Activated T-helper 1 cell treated with anti-CD3 and anti-CD28 coated beads, Interleukin-12 subunit alpha, Interleukin-12 subunit beta, Interleukin-2, Interleukin-4 antibody, amounts not matched to agents 30 ng/mL and 10 ng/mL and 1 ng/mL, durations not matched to agents 14 hours and 24 hours and 36 hours (primary cell): ENCODE measurements around the gene TRMT10B. TPM values are rescaled to one million over a fixed set of nuclear protein-coding genes. Genes with fewer than 3 reads are reported as not detected.
"Not testable (repeated sequence)": the region's sequence is repeated elsewhere in the genome, so short reads cannot be mapped to it uniquely, and the experiment has no call there.

Experiments used
- DNase-seq: peaks from one replicate; pipeline ENCODE4 v3.0.0; 2021; ENCODE audit warnings: low spot score
- H3K27ac Mint-ChIP-seq: one replicate; pipeline ENCODE4 v1.8.0; 2021; ENCODE audit warnings: mild to moderate bottlenecking, mixed read lengths
- H3K27me3 Mint-ChIP-seq: one replicate; pipeline ENCODE4 v1.8.0; 2022; ENCODE audit warnings: mild to moderate bottlenecking, moderate library complexity, mixed read lengths; ENCODE audit not compliant: insufficient read depth
- H3K36me3 Mint-ChIP-seq: one replicate; pipeline ENCODE4 v1.8.0; 2021; ENCODE audit warnings: low read depth, mixed read lengths
- H3K4me1 Mint-ChIP-seq: one replicate; pipeline ENCODE4 v1.8.0; 2021; ENCODE audit warnings: low read depth, mixed read lengths
- H3K4me3 Mint-ChIP-seq: one replicate; pipeline ENCODE4 v1.8.0; 2021; ENCODE audit warnings: mild to moderate bottlenecking, moderate library complexity, mixed read lengths
- H3K9me3 Mint-ChIP-seq: one replicate; pipeline ENCODE4 v1.8.0; 2021; ENCODE audit warnings: mixed read lengths
- intact Hi-C: fragments of 100-400 bp; cut with micrococcal nuclease; formaldehyde crosslinking; loops from one replicate; pipeline ENCODE4 v1.15.1; 2024
- total RNA-seq: library from RNA; stranded (reverse); gene quantifications from 2 replicates; pipeline ENCODE4 v1.2.3, GENCODE V29; 2022

Gene TRMT10B
- total RNA-seq, 1 donor from 2014 or later, result 10.0 TPM

- no peaks in the 10 kb centered on the region for H3K9me3 Mint-ChIP-seq
- no peak overlapping the region for H3K27ac Mint-ChIP-seq
- no peaks in the 10 kb centered on the region for H3K27me3 Mint-ChIP-seq
- peaks cover 16% of the 10 kb centered on the region for H3K4me1 Mint-ChIP-seq
- peak overlapping the region; percentile 38 for H3K4me3 Mint-ChIP-seq
- H3K36me3 Mint-ChIP-seq, result peaks cover 7% of the 10 kb centered on the region
- intact Hi-C loops, result loop anchor here (10.0 kb wide), 1 partner anchor 304 kb away; the partner anchor contains the start of gene POLR1E
- no peak for DNase-seq
Measured at GRCh38 chr9:37788332-37788731, 34.7 kb downstream of the TRMT10B start.

GRCh38 chr9:37790096-37790495, 36.5 kb downstream of the TRMT10B start:
- DNase-seq, result no peak
- intact Hi-C loops, result no loop called here
- peaks cover under 1% of the 10 kb centered on the region for H3K27me3 Mint-ChIP-seq
- H3K36me3 Mint-ChIP-seq, result peaks cover 4% of the 10 kb centered on the region
- H3K9me3 Mint-ChIP-seq, result no peaks in the 10 kb centered on the region
- H3K4me3 Mint-ChIP-seq, result no peak overlapping the region
- H3K4me1 Mint-ChIP-seq, result peaks cover 11% of the 10 kb centered on the region
- H3K27ac Mint-ChIP-seq, result no peak overlapping the region

GRCh38 chr9:37792122-37792521, 38.5 kb downstream of the TRMT10B start:
- Mint-ChIP-seq H3K27me3 (peaks cover 4% of the 10 kb centered on the region), H3K27ac (no peak overlapping the region), H3K9me3 (no peaks in the 10 kb centered on the region), H3K4me3 (no peak overlapping the region), H3K36me3 (peaks cover 4% of the 10 kb centered on the region), H3K4me1 (peaks cover 6% of the 10 kb centered on the region)
- DNase-seq, result no peak
- intact Hi-C loops, result no loop called here

- H3K4me1 Mint-ChIP-seq, result peaks cover 22% of the 10 kb centered on the region
- intact Hi-C loops, result no loop called here
- no peak overlapping the region for H3K4me3 Mint-ChIP-seq
- no peaks in the 10 kb centered on the region for H3K9me3 Mint-ChIP-seq
- no peak overlapping the region for H3K27ac Mint-ChIP-seq
- peaks cover 4% of the 10 kb centered on the region for H3K27me3 Mint-ChIP-seq
- peaks cover 9% of the 10 kb centered on the region for H3K36me3 Mint-ChIP-seq
- no peak for DNase-seq
Measured at GRCh38 chr9:37796232-37796631, 42.6 kb downstream of the TRMT10B start.

GRCh38 chr9:37798677-37799076, 45.1 kb downstream of the TRMT10B start:
- H3K27me3 Mint-ChIP-seq, result peaks cover 4% of the 10 kb centered on the region
- DNase-seq, result no peak
- peak overlapping the region; percentile 4 for H3K27ac Mint-ChIP-seq
- peaks cover 35% of the 10 kb centered on the region for H3K4me1 Mint-ChIP-seq
- H3K9me3 Mint-ChIP-seq, result no peaks in the 10 kb centered on the region
- intact Hi-C loops, result no loop called here
- H3K36me3 Mint-ChIP-seq, result peaks cover 10% of the 10 kb centered on the region
- H3K4me3 Mint-ChIP-seq, result peak overlapping the region; percentile 90

GRCh38 chr9:37800631-37801286, 47.2 kb downstream of the TRMT10B start, which contains the start of gene DCAF10:
TSS of gene DCAF10 (plus strand) at chr9:37800797. CDS start at chr9:37800867, 70 bp downstream.
- no peaks in the 10 kb centered on the region for H3K9me3 Mint-ChIP-seq
- peak; percentile 88 for DNase-seq
- no peaks in the 10 kb centered on the region for H3K27me3 Mint-ChIP-seq
- peaks cover 12% of the 10 kb centered on the region for H3K36me3 Mint-ChIP-seq
- H3K4me1 Mint-ChIP-seq, result peaks cover 39% of the 10 kb centered on the region
- intact Hi-C loops, result loop anchor here (1.0 to 5.0 kb wide), 4 partner anchors 15 to 313 kb away; partner anchors contain the start of genes EXOSC3, POLR1E, SLC25A51 and TRMT10B
- H3K27ac Mint-ChIP-seq, result peak within 1 kb of the TSS; percentile 80
- peak within 1 kb of the TSS; percentile 90 for H3K4me3 Mint-ChIP-seq

- intact Hi-C loops, result loop anchor here (5.0 kb wide), 1 partner anchor 314 kb away; the partner anchor contains the start of gene POLR1E
- H3K4me3 Mint-ChIP-seq, result peak overlapping the region; percentile 90
- H3K27ac Mint-ChIP-seq, result peak overlapping the region; percentile 80
- peaks cover 15% of the 10 kb centered on the region for H3K36me3 Mint-ChIP-seq
- no peak for DNase-seq
- no peaks in the 10 kb centered on the region for H3K27me3 Mint-ChIP-seq
- H3K9me3 Mint-ChIP-seq, result no peaks in the 10 kb centered on the region
- H3K4me1 Mint-ChIP-seq, result peaks cover 42% of the 10 kb centered on the region
Measured at GRCh38 chr9:37801287-37801850, 47.8 kb downstream of the TRMT10B start.

GRCh38 chr9:37801959-37802711, 48.5 kb downstream of the TRMT10B start:
- peak overlapping the region; percentile 90 for H3K4me3 Mint-ChIP-seq
- intact Hi-C loops, result loop anchor here (5.0 kb wide), 1 partner anchor 315 kb away; the partner anchor contains the start of gene POLR1E
- H3K36me3 Mint-ChIP-seq, result peaks cover 15% of the 10 kb centered on the region
- no peaks in the 10 kb centered on the region for H3K27me3 Mint-ChIP-seq
- no peak for DNase-seq
- H3K4me1 Mint-ChIP-seq, result peaks cover 46% of the 10 kb centered on the region
- H3K27ac Mint-ChIP-seq, result peak overlapping the region; percentile 80
- H3K9me3 Mint-ChIP-seq, result no peaks in the 10 kb centered on the region

- Mint-ChIP-seq H3K27me3 (no peaks in the 10 kb centered on the region), H3K27ac (no peak overlapping the region), H3K36me3 (peaks cover 10% of the 10 kb centered on the region), H3K4me1 (peaks cover 28% of the 10 kb centered on the region), H3K9me3 (no peaks in the 10 kb centered on the region), H3K4me3 (no peak overlapping the region)
- intact Hi-C loops, result no loop called here
- no peak for DNase-seq
Measured at GRCh38 chr9:37806271-37806670, 52.7 kb downstream of the TRMT10B start.

- H3K9me3 Mint-ChIP-seq, H3K27me3 Mint-ChIP-seq, H3K36me3 Mint-ChIP-seq, H3K4me3 Mint-ChIP-seq, H3K27ac Mint-ChIP-seq, intact Hi-C loops, DNase-seq: not testable (repeated sequence)
- peaks cover 15% of the 10 kb centered on the region for H3K4me1 Mint-ChIP-seq
Measured at GRCh38 chr9:37809676-37810075, 56.1 kb downstream of the TRMT10B start.

GRCh38 chr9:37811906-37812476, 58.4 kb downstream of the TRMT10B start:
- no peak overlapping the region for H3K27ac Mint-ChIP-seq

GRCh38 chr9:37812773-37813379, 59.3 kb downstream of the TRMT10B start:
- Mint-ChIP-seq H3K36me3 (peaks cover 4% of the 10 kb centered on the region), H3K27me3 (no peaks in the 10 kb centered on the region), H3K27ac (no peak overlapping the region), H3K9me3 (no peaks in the 10 kb centered on the region), H3K4me1 (peaks cover 5% of the 10 kb centered on the region), H3K4me3 (no peak overlapping the region)
- intact Hi-C loops, result no loop called here
- DNase-seq, result no peak

More at GRCh38 chr9:37811906-37812476, 58.4 kb downstream of the TRMT10B start:
- DNase-seq, result no peak
- Mint-ChIP-seq H3K9me3 (no peaks in the 10 kb centered on the region), H3K27me3 (no peaks in the 10 kb centered on the region), H3K36me3 (peaks cover 4% of the 10 kb centered on the region), H3K4me3 (no peak overlapping the region), H3K4me1 (peaks cover 5% of the 10 kb centered on the region)
- intact Hi-C loops, result no loop called here
